NOMO-1 (cell line): ENCODE data around the gene DENND2D.
"Not testable (repeated sequence)": the region's sequence is repeated elsewhere in the genome, so short reads cannot be mapped to it uniquely, and the experiment has no call there.

ENCODE experiments used
- DNase-seq, 2 experiments: peaks; one replicate each; lab custom pipeline; 2025; ENCODE audit not compliant: unreplicated experiment in 2 of 2; lab: John Stamatoyannopoulos, UW

DENND2D gene

GRCh38 chr1:111222308-111223125 is 22.1 kb upstream of the DENND2D start:
- peak; percentile 30 to 59 for DNase-seq

GRCh38 chr1:111221633-111222291 is 21.3 kb upstream of the DENND2D start:
- peak; percentile 83 to 88 for DNase-seq

GRCh38 chr1:111221276-111221632 is 20.8 kb upstream of the DENND2D start:
- no peak for DNase-seq

GRCh38 chr1:111220302-111220890 is 19.9 kb upstream of the DENND2D start:
- no peak for DNase-seq

GRCh38 chr1:111219557-111220286 is 19.3 kb upstream of the DENND2D start:
- peak; percentile 92 to 93 for DNase-seq

GRCh38 chr1:111218701-111219556 is 18.5 kb upstream of the DENND2D start:
- DNase-seq = no peak

GRCh38 chr1:111217183-111217910 is 16.9 kb upstream of the DENND2D start:
- DNase-seq = no peak

GRCh38 chr1:111216751-111217150 is 16.3 kb upstream of the DENND2D start:
- peak in 1 of 2 experiments; percentile 42 for DNase-seq

GRCh38 chr1:111215285-111215684 is 14.8 kb upstream of the DENND2D start:
- not testable (repeated sequence) for DNase-seq

- DNase-seq = no peak
Observed at GRCh38 chr1:111214884-111215283, 14.4 kb upstream of the DENND2D start.

GRCh38 chr1:111214074-111214801 is 13.8 kb upstream of the DENND2D start:
- DNase-seq = peak in 1 of 2 experiments; percentile 26

GRCh38 chr1:111213412-111213811 is 13.0 kb upstream of the DENND2D start:
- peak in 1 of 2 experiments; percentile 8 for DNase-seq

- DNase-seq = no peak
Observed at GRCh38 chr1:111212634-111213335, 12.3 kb upstream of the DENND2D start.

GRCh38 chr1:111211921-111212320 is 11.5 kb upstream of the DENND2D start:
- DNase-seq = no peak

GRCh38 chr1:111209622-111210021 is 9.2 kb upstream of the DENND2D start:
- no peak for DNase-seq

GRCh38 chr1:111208921-111209320 is 8.5 kb upstream of the DENND2D start:
- DNase-seq = no peak

- peak in 1 of 2 experiments; percentile 84 for DNase-seq
Observed at GRCh38 chr1:111205714-111206050, 5.2 kb upstream of the DENND2D start.

GRCh38 chr1:111204983-111205713 is 4.7 kb upstream of the DENND2D start:
- peak; percentile 69 to 84 for DNase-seq
